Epithelial cell of prostate (primary cell): Measurements from ENCODE around the gene SOCS2.
A peak's percentile ranks its signal among the peaks of the same experiment; 100 is the strongest.

Source experiments
- DNase-seq: peaks from one replicate; pipeline ENCODE4 v3.0.0-alpha.2; 2011; ENCODE audit warnings: low read depth, low spot score
- H3K27ac ChIP-seq: fragments of 450-650 bp; 2 replicates; pipeline ENCODE4 v1.5.1; 2017; ENCODE audit warnings: mild to moderate bottlenecking

The SOCS2 gene

DNA sequence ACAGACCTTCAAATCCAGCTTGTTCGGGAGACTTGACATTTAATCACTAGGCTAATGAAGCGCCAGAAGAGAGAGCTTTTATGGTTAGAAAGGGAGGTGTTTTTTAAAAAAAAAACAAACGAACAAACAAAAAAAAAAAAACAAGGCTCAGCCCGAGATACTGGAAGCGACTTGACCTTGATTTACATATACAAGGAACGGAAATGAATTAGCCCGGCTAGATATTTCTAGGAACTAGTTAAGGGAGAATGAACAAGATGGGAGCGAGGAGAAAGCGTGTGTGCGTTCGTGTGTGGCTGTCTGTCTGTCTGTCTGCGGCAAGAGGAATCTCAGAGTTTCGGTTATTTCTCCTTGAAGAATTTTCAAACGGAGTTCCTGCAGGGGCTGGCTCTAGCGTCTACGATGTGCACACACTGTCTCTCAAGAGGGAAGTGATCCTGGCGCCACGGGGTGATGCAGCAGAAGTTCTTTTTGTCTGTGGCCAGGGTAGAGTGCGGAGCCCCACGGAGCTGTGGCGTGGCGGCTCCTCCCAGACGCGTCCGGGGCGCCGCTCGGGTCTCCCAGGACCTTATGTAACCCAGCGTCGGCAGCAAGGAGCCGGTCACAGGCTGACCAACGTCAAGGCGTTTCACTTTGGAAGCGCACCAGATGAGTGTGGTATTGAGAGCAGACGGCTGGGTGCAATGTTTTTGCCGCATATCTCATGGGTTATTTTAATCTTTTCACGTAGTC is 18.8 kb downstream of the SOCS2 start:
- DNase-seq: no peak
- H3K27ac ChIP-seq: peak overlapping the region; percentile 79

GRCh38 chr12:93592641-93593406 is 20.3 kb downstream of the SOCS2 start:
- no peak overlapping the region for H3K27ac ChIP-seq
- no peak for DNase-seq

- no peak overlapping the region for H3K27ac ChIP-seq
- DNase-seq: no peak
These were observed 21.4 kb downstream of the SOCS2 start for GRCh38 chr12:93593843-93594242.

GRCh38 chr12:93594766-93595311 is 22.4 kb downstream of the SOCS2 start:
- no peak overlapping the region for H3K27ac ChIP-seq
- DNase-seq: no peak

- DNase-seq: no peak
- no peak overlapping the region for H3K27ac ChIP-seq
These were observed 22.9 kb downstream of the SOCS2 start for GRCh38 chr12:93595351-93595750.

GRCh38 chr12:93597608-93598007 is 25.1 kb downstream of the SOCS2 start:
- no peak for DNase-seq
- no peak overlapping the region for H3K27ac ChIP-seq

DNA sequence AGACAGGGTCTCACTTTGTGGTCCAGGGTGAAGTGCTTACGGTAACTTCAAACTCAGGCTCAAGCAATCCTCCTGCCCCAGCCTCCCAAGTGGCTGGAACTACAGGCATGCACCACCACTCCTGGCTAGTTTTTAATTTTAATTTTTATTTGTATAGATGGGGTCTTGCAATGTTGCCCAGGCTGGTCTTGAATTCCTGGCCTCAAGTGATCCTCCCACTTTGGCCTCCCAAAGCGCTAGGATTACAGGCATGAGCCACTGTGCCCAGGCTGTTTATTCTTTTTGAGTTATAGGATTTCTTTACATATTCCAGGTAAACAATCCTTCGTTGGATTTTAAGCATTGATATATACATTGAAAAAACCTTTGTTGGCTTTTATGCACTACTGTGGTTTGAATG is 26.7 kb downstream of the SOCS2 start:
- no peak overlapping the region for H3K27ac ChIP-seq
- no peak for DNase-seq

GRCh38 chr12:93601591-93601990 is 29.1 kb downstream of the SOCS2 start:
- no peak for DNase-seq
- H3K27ac ChIP-seq: no peak overlapping the region

- DNase-seq: no peak
- no peak overlapping the region for H3K27ac ChIP-seq
These were observed 30.6 kb downstream of the SOCS2 start for GRCh38 chr12:93602897-93603668.

DNA sequence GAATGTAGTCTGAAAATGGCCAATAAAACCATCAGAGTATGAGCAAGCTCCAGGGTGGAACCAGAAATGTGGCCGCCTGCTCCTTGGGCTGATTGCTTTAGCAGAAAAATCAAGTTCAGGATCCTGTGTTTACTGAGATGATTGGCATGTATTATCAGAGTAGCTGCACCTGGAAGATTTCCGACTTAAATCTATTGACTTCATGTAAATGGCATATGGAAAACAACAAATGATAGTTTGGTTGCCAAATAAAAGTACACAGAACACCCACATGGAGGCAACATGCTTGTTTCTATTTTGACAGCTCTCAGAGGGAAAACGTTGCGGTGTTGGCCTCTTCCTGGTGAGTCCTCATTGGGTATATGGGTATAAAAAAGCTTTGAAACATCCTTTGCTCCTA is 31.3 kb downstream of the SOCS2 start:
- H3K27ac ChIP-seq: no peak overlapping the region
- DNase-seq: no peak

DNA sequence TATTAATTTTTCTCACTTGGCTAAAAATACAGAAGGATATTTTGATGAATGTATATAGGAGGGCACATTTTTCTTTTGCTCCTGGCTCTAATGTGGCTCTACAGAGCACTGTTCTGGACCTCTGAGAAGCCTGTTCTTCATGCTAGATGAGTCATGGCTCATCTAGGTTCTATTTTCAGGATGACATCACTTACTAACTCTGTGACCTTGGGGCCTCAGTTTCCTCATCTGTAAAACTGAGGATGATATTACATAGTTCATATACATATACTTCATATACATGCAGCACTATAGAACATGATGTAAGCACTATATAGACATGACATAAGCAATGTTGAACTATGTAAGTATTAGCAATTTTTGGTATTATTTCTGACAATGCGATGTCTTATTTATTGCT is 35.8 kb downstream of the SOCS2 start:
- no peak for DNase-seq

GRCh38 chr12:93609281-93610192 is 37.1 kb downstream of the SOCS2 start:
- no peak overlapping the region for H3K27ac ChIP-seq
- DNase-seq: no peak

More for the DNA sequence above, 35.8 kb downstream of the SOCS2 start:
- H3K27ac ChIP-seq: no peak overlapping the region

GRCh38 chr12:93612776-93613175 is 40.3 kb downstream of the SOCS2 start:
- DNase-seq: no peak
- no peak overlapping the region for H3K27ac ChIP-seq

- H3K27ac ChIP-seq: no peak overlapping the region
- DNase-seq: no peak
These were observed 42.6 kb downstream of the SOCS2 start for GRCh38 chr12:93614917-93615596.

- peak; percentile 92 for DNase-seq
- peak overlapping the region; percentile 15 for H3K27ac ChIP-seq
These were observed 44.2 kb downstream of the SOCS2 start for GRCh38 chr12:93616584-93617101.

GRCh38 chr12:93618891-93619410 is 46.5 kb downstream of the SOCS2 start:
- H3K27ac ChIP-seq: no peak overlapping the region
- DNase-seq: no peak

DNA sequence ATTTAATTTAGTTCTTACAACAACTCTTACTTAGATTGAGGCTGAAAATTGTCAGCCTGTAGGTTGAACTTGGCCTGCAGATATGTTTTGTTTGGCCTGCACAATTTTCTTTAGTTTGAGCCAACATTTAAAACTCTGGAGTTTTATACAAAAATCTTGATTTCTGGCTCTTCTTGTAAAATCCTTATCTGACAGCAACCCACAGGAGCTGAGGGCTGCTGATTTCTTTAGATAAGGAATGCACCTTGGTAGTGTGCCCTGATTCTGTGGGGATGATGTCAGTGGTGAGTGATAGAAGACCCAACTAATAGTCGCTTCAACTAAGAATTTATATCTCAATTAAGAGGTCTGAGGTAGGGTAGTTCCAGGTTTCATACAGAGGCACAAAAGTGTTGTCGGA is 49.5 kb downstream of the SOCS2 start:
- no peak for DNase-seq
- peak overlapping the region; percentile 7 for H3K27ac ChIP-seq

DNA sequence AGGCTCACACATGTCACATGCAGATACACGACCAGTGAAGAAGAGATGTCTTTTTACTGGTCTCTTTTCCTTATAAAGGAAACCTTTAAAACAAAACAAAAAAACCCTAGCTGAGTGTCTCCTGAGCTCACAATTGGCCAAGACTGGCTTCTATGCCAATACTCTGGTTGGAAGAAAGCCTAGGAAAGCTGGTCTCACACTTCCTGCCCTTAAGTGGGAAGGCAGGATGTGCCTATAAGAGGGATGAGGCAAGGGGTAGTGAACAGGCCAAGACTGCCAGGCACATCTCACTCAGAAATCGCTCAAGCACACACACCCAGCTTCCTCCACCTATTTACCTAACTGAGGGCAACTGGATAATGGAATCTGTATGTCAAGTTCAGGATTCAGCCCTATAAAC is 50.0 kb downstream of the SOCS2 start:
- no peak for DNase-seq

More for the DNA sequence above, 50.0 kb downstream of the SOCS2 start:
- H3K27ac ChIP-seq: peak overlapping the region; percentile 7
